H1 (cell line): ENCODE data around the gene SV2B. TPM values are rescaled to one million over a fixed set of nuclear protein-coding genes. Genes with fewer than 3 reads are reported as not detected.

Experiments
- CTCF ChIA-PET: fragments of 300-600 bp; sonication (Branson Sonifier 250); formaldehyde crosslinking; loops from one replicate; lab custom pipeline; 2021; ENCODE audit not compliant: partially characterized antibody; lab: Charles Lee
- POLR2A ChIA-PET: fragments of 300-600 bp; sonication (Branson Sonifier 250); formaldehyde crosslinking; loops from one replicate; lab custom pipeline; 2021; ENCODE audit warnings: inconsistent platforms; ENCODE audit not compliant: partially characterized antibody; lab: Charles Lee
- DNase-seq, 2 experiments: peaks; one replicate each; pipeline versions ENCODE4 v3.0.0 to v3.0.0-alpha.2; 2010 to 2022; ENCODE audit warnings: low spot score in 2 of 2, low read depth in 1 of 2, mixed read lengths in 1 of 2
- FAIRE-seq: peaks from 2 replicates; lab custom pipeline; 2011; peaks lifted over from hg19 to GRCh38; lab: Jason Lieb, UNC
- H2AFZ ChIP-seq: 2 replicates; pipeline ENCODE4 v1.8.1; 2012; ENCODE audit warnings: low read length, inconsistent platforms
- H2AK5ac ChIP-seq: 2 replicates; pipeline ENCODE4 v1.6.1; 2013; ENCODE audit warnings: low read depth, low read length
- H2BK120ac ChIP-seq: replicated peaks from 2 replicates; pipeline ENCODE3; 2013; ENCODE audit warnings: low read depth, low read length, inconsistent platforms
- H2BK12ac ChIP-seq: 2 replicates; pipeline ENCODE4 v1.6.1; 2013; ENCODE audit warnings: low read depth, low read length
- H2BK15ac ChIP-seq: 2 replicates; pipeline ENCODE4 v1.6.1; 2013; ENCODE audit warnings: low read length
- H2BK20ac ChIP-seq: 2 replicates; pipeline ENCODE4 v1.6.1; 2013; ENCODE audit warnings: low read length
- H2BK5ac ChIP-seq: 2 replicates; pipeline ENCODE4 v1.6.1; 2013; ENCODE audit warnings: low read depth, low read length
- H3K14ac ChIP-seq: 2 replicates; pipeline ENCODE4 v1.6.1; 2013; ENCODE audit warnings: inconsistent platforms; ENCODE audit not compliant: insufficient read length
- H3K18ac ChIP-seq: 2 replicates; pipeline ENCODE4 v1.6.1; 2013; ENCODE audit warnings: low read length; ENCODE audit errors: extremely low read depth
- H3K23ac ChIP-seq: 2 replicates; pipeline ENCODE4 v1.6.1; 2013; ENCODE audit warnings: inconsistent platforms; ENCODE audit not compliant: insufficient read length
- H3K23me2 ChIP-seq: 2 replicates; pipeline ENCODE4 v1.6.1; 2013; ENCODE audit warnings: low read depth, low read length
- H3K27ac ChIP-seq: 2 replicates; pipeline ENCODE4 v1.6.1; 2011; ENCODE audit warnings: low read depth, low read length, inconsistent platforms
- H3K27me3 ChIP-seq, 4 experiments: replicated peaks in 1 of 4; 1 replicate in 1 of 4; 2 replicates in 3 of 4; pipeline versions ENCODE4 v1.6.1 to v1.8.1; 2011 to 2013; ENCODE audit warnings: low read length in 3 of 4, mild to moderate bottlenecking in 3 of 4, inconsistent platforms in 2 of 4, mixed read lengths in 2 of 4, moderate library complexity in 1 of 4; ENCODE audit not compliant: control insufficient read depth in 3 of 4, insufficient read depth in 3 of 4; ENCODE audit errors: extremely low read depth in 1 of 4
- H3K36me3 ChIP-seq, 4 experiments: 2 replicates each; pipeline versions ENCODE4 v1.6.1 to v1.8.1; 2011 to 2013; ENCODE audit warnings: mild to moderate bottlenecking in 4 of 4, low read length in 3 of 4, moderate library complexity in 2 of 4, control low read depth in 1 of 4, inconsistent platforms in 1 of 4; ENCODE audit not compliant: insufficient read depth in 4 of 4, control insufficient read depth in 2 of 4
- H3K4ac ChIP-seq: replicated peaks from 2 replicates; pipeline ENCODE3; 2013; ENCODE audit warnings: low read length, low read depth, mixed read lengths, inconsistent platforms; ENCODE audit not compliant: insufficient read length
- H3K4me1 ChIP-seq, 4 experiments: replicated peaks in 1 of 4; 1 replicate in 1 of 4; 2 replicates in 3 of 4; pipeline versions ENCODE4 v1.6.1 to v1.8.1; 2011 to 2013; ENCODE audit warnings: low read length in 3 of 4, inconsistent platforms in 2 of 4, mixed read lengths in 1 of 4; ENCODE audit not compliant: insufficient read depth in 4 of 4, control insufficient read depth in 3 of 4
- H3K4me2 ChIP-seq, 2 experiments: 2 replicates each; pipeline versions ENCODE4 v1.6.1 to v1.8.1; 2011 to 2013; ENCODE audit warnings: low read depth in 2 of 2, low read length in 2 of 2, control low read depth in 1 of 2, inconsistent platforms in 1 of 2, mild to moderate bottlenecking in 1 of 2; ENCODE audit not compliant: insufficient read depth in 1 of 2
- H3K4me3 ChIP-seq, 4 experiments: fragments of 200-600, 300-600 bp in 1 of 4; sonication (generic), shearing (Covaris generic), sonication (Bioruptor Twin) in 1 of 4; 2 replicates each; pipeline versions ENCODE4 v1.5.1 to v1.8.1; 2011 to 2016; ENCODE audit warnings: low read length in 4 of 4, low read depth in 3 of 4, control low read depth in 2 of 4, inconsistent platforms in 2 of 4, mild to moderate bottlenecking in 2 of 4, mixed read lengths in 1 of 4, moderate library complexity in 1 of 4; ENCODE audit not compliant: insufficient read depth in 2 of 4; ENCODE audit errors: extremely low read depth in 1 of 4
- H3K56ac ChIP-seq: replicated peaks from 2 replicates; pipeline ENCODE3; 2013; ENCODE audit warnings: low read depth, mild to moderate bottlenecking, mixed read lengths, low read length, inconsistent platforms; ENCODE audit not compliant: insufficient read length
- H3K79me1 ChIP-seq: 2 replicates; pipeline ENCODE4 v1.6.1; 2013; ENCODE audit warnings: low read depth, low read length, control low read depth
- H3K79me2 ChIP-seq, 2 experiments: 2 replicates each; pipeline versions ENCODE4 v1.6.1 to v1.8.1; 2012 to 2013; ENCODE audit warnings: low read length in 2 of 2, mild to moderate bottlenecking in 2 of 2, inconsistent platforms in 1 of 2; ENCODE audit not compliant: insufficient read depth in 2 of 2, control insufficient read depth in 1 of 2
- H3K9ac ChIP-seq, 4 experiments: replicated peaks in 1 of 4; 1 replicate in 1 of 4; 2 replicates in 3 of 4; pipeline versions ENCODE4 v1.6.1 to v1.8.1; 2011 to 2013; ENCODE audit warnings: low read depth in 3 of 4, low read length in 3 of 4, control low read depth in 2 of 4, mild to moderate bottlenecking in 2 of 4, moderate library complexity in 2 of 4, inconsistent platforms in 1 of 4; ENCODE audit errors: extremely low read depth in 1 of 4
- H3K9me3 ChIP-seq, 2 experiments: 2 replicates each; pipeline versions ENCODE4 v1.6.1 to v1.8.1; 2012 to 2013; ENCODE audit warnings: mild to moderate bottlenecking in 2 of 2, moderate library complexity in 2 of 2, control low read depth in 1 of 2, inconsistent platforms in 1 of 2, low read depth in 1 of 2, low read length in 1 of 2, mixed read lengths in 1 of 2; ENCODE audit not compliant: insufficient read depth in 2 of 2
- H4K20me1 ChIP-seq, 2 experiments: replicated peaks in 1 of 2; 2 replicates each; pipeline versions ENCODE3 to v1.8.1; 2011 to 2013; ENCODE audit warnings: inconsistent platforms in 2 of 2, low read length in 2 of 2, mild to moderate bottlenecking in 1 of 2; ENCODE audit not compliant: insufficient read depth in 2 of 2, control insufficient read depth in 1 of 2
- H4K5ac ChIP-seq: 2 replicates; pipeline ENCODE4 v1.6.1; 2013; ENCODE audit warnings: low read length, low read depth, mixed read lengths, inconsistent platforms; ENCODE audit not compliant: insufficient read length
- H4K8ac ChIP-seq: 2 replicates; pipeline ENCODE4 v1.8.0; 2013; ENCODE audit warnings: mild to moderate bottlenecking, moderate library complexity, low read length, inconsistent platforms; ENCODE audit not compliant: insufficient read depth; ENCODE audit errors: extremely low read depth
- H4K91ac ChIP-seq: replicated peaks from 2 replicates; pipeline ENCODE3; 2013; ENCODE audit warnings: low read length, mixed read lengths, inconsistent platforms; ENCODE audit not compliant: insufficient read length
- CHD1 ChIP-seq: IDR thresholded peaks from 2 replicates; pipeline ENCODE4 v1.6.1; 2012; ENCODE audit warnings: low read depth, low read length, improper control_type of control experiment
- HDAC6 ChIP-seq: IDR thresholded peaks from one replicate; pipeline ENCODE4 v1.7.1; 2012; ENCODE audit warnings: low read depth, mild to moderate bottlenecking, inconsistent platforms, low read length, moderate library complexity
- MAFK ChIP-seq: IDR thresholded peaks from 2 replicates; pipeline ENCODE4 v1.6.1; 2012; ENCODE audit warnings: low read depth, mild to moderate bottlenecking, improper control_type of control experiment, low read length
- POLR2A ChIP-seq, 2 experiments: IDR thresholded peaks; 1 replicate in 1 of 2; 2 replicates in 1 of 2; pipeline ENCODE4 v1.6.1; 2011; ENCODE audit warnings: low read depth in 2 of 2, low read length in 2 of 2, mild to moderate bottlenecking in 2 of 2; ENCODE audit errors: control extremely low read depth in 1 of 2
- POLR2AphosphoS5 ChIP-seq: IDR thresholded peaks from 2 replicates; pipeline ENCODE4 v1.6.1; 2011; ENCODE audit warnings: low read depth, low read length
- SAP30 ChIP-seq: fragments of 300-600 bp; sonication (generic); IDR thresholded peaks from 2 replicates; pipeline ENCODE4 v1.7.1; 2012; ENCODE audit warnings: low read length, moderate library complexity, mild to moderate bottlenecking, inconsistent platforms; ENCODE audit not compliant: insufficient read depth, insufficient replicate concordance
- TAF1 ChIP-seq: IDR thresholded peaks from 2 replicates; pipeline ENCODE4 v1.6.1; 2011; ENCODE audit warnings: mild to moderate bottlenecking, low read depth, low read length
- WGBS, 2 experiments: shearing (Covaris generic) in 1 of 2; methylation state at CpG; one replicate each; pipeline versions ENCODE4 v1.1.6 to v1.1.7; 2013 to 2015; ENCODE audit warnings: low lambda C conversion rate in 2 of 2, mixed read lengths in 2 of 2, inconsistent platforms in 1 of 2, low coverage in 1 of 2, missing lambda C conversion rate in 1 of 2; ENCODE audit not compliant: insufficient replicate concordance in 2 of 2, insufficient coverage in 1 of 2, insufficient read length in 1 of 2; ENCODE audit errors: extremely low coverage in 1 of 2, missing lambda C conversion rate in 1 of 2; 5-methylcytosine and 5-hydroxymethylcytosine counted together
- polyA plus RNA-seq, 7 experiments: library from polyadenylated mRNA; depleted of rRNA in 3 of 7; stranded (reverse) in 5 of 7; unstranded in 2 of 7; fragments of >200 nt in 5 of 7; fragments of 200-250 nt in 2 of 7; gene quantifications; 1 replicate in 5 of 7; 2 replicates in 1 of 7; 4 replicates in 1 of 7; pipeline versions ENCODE4 v1.2.1 to v1.2.3, GENCODE V29; 2011 to 2013; ENCODE audit warnings: missing spikeins in 2 of 7, mixed read lengths in 2 of 7
- total RNA-seq: library from RNA; stranded (reverse); fragmentation: NEBNext Ultra II Directional; extraction: Animal tissue kit (Norgen Biotek cat#: 25700); gene quantifications from 2 replicates; pipeline ENCODE4 v1.2.1, GENCODE V29; 2021
- TF ChIP-seq, protein P1 (sequence below): IDR thresholded peaks from 2 replicates; pipeline ENCODE4 v1.6.1; 2012; ENCODE audit warnings: inconsistent platforms
- TF ChIP-seq, protein P2 (sequence below): IDR thresholded peaks from 2 replicates; pipeline ENCODE4 v1.6.1; 2011; ENCODE audit warnings: low read depth, mild to moderate bottlenecking, low read length; ENCODE audit not compliant: insufficient read depth

The SV2B gene
- total and polyA plus RNA-seq, 2 of the 8 experiments (the other 6 are each of a cell fraction or from before 2014, with no cell fraction given), result 0.09 to 0.20 TPM

DNA sequence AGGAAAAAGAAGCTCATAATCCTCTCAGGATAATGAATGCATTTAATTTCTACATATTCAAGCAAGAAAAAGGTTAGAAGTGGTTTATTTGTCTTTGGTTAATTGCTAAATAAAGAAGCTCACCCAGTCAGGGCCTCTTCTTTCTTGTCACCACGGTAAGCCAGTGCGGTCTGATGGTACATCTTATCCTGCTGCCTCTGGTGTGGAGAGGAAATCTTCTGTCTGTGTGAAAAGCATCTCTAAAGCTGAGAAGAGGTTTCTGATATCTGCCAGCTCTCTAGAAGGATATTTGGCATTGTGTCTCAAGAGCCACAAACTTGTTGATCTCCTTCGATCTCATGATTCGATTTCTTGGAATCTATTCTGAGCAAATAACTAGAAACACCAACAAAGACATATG, 144.9 kb downstream of the SV2B start:
- no peaks in the 10 kb centered on the region for H3K79me2 ChIP-seq
- DNase-seq, result no peak
- H3K27me3 ChIP-seq, result no peaks in the 10 kb centered on the region
- H2BK20ac ChIP-seq, result no peak overlapping the region
- H2BK120ac ChIP-seq, result no peak overlapping the region
- H2BK12ac ChIP-seq, result no peak overlapping the region
- H3K9ac ChIP-seq, result no peak overlapping the region
- no peaks in the 10 kb centered on the region for H3K79me1 ChIP-seq
- H4K5ac ChIP-seq, result no peak overlapping the region
- no peak overlapping the region for H3K14ac ChIP-seq
- no peak overlapping the region for H3K4me3 ChIP-seq
- H2AK5ac ChIP-seq, result no peak overlapping the region
- TF ChIP-seq, protein P1, sequence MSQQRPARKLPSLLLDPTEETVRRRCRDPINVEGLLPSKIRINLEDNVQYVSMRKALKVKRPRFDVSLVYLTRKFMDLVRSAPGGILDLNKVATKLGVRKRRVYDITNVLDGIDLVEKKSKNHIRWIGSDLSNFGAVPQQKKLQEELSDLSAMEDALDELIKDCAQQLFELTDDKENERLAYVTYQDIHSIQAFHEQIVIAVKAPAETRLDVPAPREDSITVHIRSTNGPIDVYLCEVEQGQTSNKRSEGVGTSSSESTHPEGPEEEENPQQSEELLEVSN, result no peak
- TF ChIP-seq, protein P2, sequence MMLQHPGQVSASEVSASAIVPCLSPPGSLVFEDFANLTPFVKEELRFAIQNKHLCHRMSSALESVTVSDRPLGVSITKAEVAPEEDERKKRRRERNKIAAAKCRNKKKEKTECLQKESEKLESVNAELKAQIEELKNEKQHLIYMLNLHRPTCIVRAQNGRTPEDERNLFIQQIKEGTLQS, result no peak
- TF ChIP-seq SAP30, result no peak
- TF ChIP-seq TAF1, result no peak
- no peak for TF ChIP-seq POLR2A (IDR thresholded peaks at IDR 0.05; ENCODE audit: control extremely low read depth in 1 of 2, low read depth in 2 of 2, low read length in 2 of 2)
- no peak for TF ChIP-seq POLR2AphosphoS5
- no peak for TF ChIP-seq HDAC6
- TF ChIP-seq MAFK, result no peak
- no peak for TF ChIP-seq CHD1
- no peaks in the 10 kb centered on the region for H3K9me3 ChIP-seq
- no peaks in the 10 kb centered on the region for H4K20me1 ChIP-seq
- no peak overlapping the region for H4K8ac ChIP-seq
- POLR2A ChIA-PET, result no interaction called here
- no peak overlapping the region for H3K27ac ChIP-seq
- no peaks in the 10 kb centered on the region; the same call in 1 of the 2 replicates for H3K23me2 ChIP-seq
- no peak overlapping the region for H2AFZ ChIP-seq
- no peak overlapping the region for H3K4me2 ChIP-seq
- no peaks in the 10 kb centered on the region for H3K36me3 ChIP-seq
- H2BK5ac ChIP-seq, result no peak overlapping the region
- no peaks in the 10 kb centered on the region for H3K4me1 ChIP-seq
- CTCF ChIA-PET, result interaction anchor here (0.6 to 5.7 kb wide), 7 partner anchors 13 to 383 kb away, joined by 3 to 22 read pairs (median 3); no protein-coding TSS in a partner anchor
- H3K56ac ChIP-seq, result no peak overlapping the region
- 96% methylated on average over 4 of the region's 4 CpGs; no CpG with 5 or more reads in 1 of the 2 experiments for WGBS, 2 experiments
- H4K91ac ChIP-seq, result no peak overlapping the region
- H2BK15ac ChIP-seq, result no peak overlapping the region
- H3K18ac ChIP-seq, result no peak overlapping the region
- no peak overlapping the region for H3K23ac ChIP-seq
- H3K4ac ChIP-seq, result no peak overlapping the region
- no peak for FAIRE-seq
